ENCODE data around the gene GFRA1.

GFRA1 gene

DNA sequence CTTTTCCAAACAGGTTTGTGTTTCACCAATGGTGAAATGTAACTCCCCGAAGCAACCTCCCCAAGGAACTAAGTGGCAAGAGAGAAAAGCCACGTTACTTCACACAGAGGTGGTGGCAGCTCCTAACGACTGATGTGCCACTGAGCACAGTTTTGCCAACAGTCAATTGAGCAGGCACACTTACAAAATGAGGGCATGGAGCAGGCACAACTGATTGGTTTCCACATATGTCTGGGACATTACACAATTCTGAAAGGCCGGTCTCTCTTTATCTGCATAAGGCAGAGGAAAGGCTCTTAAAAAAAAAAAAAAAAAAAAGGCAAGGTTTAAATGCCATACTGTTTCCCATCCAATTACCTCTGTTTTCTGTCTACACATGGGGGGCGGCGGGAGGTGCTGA is 86.7 kb downstream of the GFRA1 start:
- ATAC-seq (ENCODE audit: low read depth) (no peak), DNase-seq (ENCODE audit: low spot score) (no peak)
- no peak overlapping the region for H3K4me3 ChIP-seq (ENCODE audit: severe bottlenecking)
- no peaks in the 10 kb centered on the region for H3K36me3 ChIP-seq (ENCODE audit: low read depth)
- H3K9me3 ChIP-seq (ENCODE audit: severe bottlenecking), result no peaks in the 10 kb centered on the region
- TF ChIP-seq CTCF (IDR thresholded peaks at IDR 0.05; ENCODE audit: poor library complexity, severe bottlenecking), result no peak
- peaks cover 3% of the 10 kb centered on the region for H3K27me3 ChIP-seq (ENCODE audit: insufficient read depth, poor library complexity, severe bottlenecking)
- no peak overlapping the region for H3K27ac ChIP-seq (ENCODE audit: poor library complexity, severe bottlenecking)
- H3K4me1 ChIP-seq (ENCODE audit: insufficient read depth, poor library complexity, severe bottlenecking), result no peaks in the 10 kb centered on the region

DNA sequence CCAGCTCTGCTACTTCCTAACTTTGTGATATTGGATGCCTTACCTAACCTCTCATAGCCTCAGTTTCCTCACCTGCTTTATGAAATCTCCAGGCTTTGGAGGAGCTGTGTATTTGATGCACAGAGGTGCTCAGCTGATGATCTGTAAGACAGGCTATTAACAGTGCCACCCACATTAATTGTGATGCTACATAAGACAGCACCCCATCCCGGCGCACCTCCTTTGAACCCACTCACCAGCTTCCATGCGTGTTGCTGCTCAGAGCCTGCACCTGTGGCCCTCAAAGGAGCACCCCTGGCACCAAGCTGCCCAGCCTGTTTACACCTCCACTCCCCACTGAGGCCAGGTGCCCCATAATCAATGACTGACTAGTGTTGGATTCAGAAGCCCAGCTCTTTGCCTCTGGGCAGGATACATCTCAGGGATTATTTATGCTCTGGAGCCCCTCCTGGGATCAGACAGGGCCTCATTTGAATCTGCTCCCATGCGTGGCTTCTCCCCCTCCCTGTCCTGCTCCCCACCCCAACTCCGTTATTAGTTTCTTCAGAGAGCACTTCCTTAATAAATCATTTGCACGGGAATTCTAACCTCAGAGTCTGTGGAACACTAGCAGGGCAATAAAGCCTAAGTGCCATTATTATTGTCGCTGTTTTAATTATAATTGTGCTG is 87.7 kb downstream of the GFRA1 start:
- no peaks in the 10 kb centered on the region for H3K4me1 ChIP-seq (ENCODE audit: insufficient read depth, poor library complexity, severe bottlenecking)
- no peaks in the 10 kb centered on the region for H3K36me3 ChIP-seq (ENCODE audit: low read depth)
- TF ChIP-seq CTCF (IDR thresholded peaks at IDR 0.05; ENCODE audit: poor library complexity, severe bottlenecking), result no peak
- no peaks in the 10 kb centered on the region for H3K9me3 ChIP-seq (ENCODE audit: severe bottlenecking)
- H3K4me3 ChIP-seq (ENCODE audit: severe bottlenecking), result no peak overlapping the region
- ATAC-seq (ENCODE audit: low read depth) (no peak), DNase-seq (ENCODE audit: low spot score) (no peak)
- H3K27ac ChIP-seq (ENCODE audit: poor library complexity, severe bottlenecking), result no peak overlapping the region
- H3K27me3 ChIP-seq (ENCODE audit: insufficient read depth, poor library complexity, severe bottlenecking), result peaks cover 3% of the 10 kb centered on the region

- Histone ChIP-seq H3K4me3 (ENCODE audit: severe bottlenecking) (no peak overlapping the region), H3K9me3 (ENCODE audit: severe bottlenecking) (no peaks in the 10 kb centered on the region), H3K36me3 (ENCODE audit: low read depth) (no peaks in the 10 kb centered on the region), H3K27me3 (ENCODE audit: insufficient read depth, poor library complexity, severe bottlenecking) (peaks cover 3% of the 10 kb centered on the region), H3K4me1 (ENCODE audit: insufficient read depth, poor library complexity, severe bottlenecking) (no peaks in the 10 kb centered on the region), H3K27ac (ENCODE audit: poor library complexity, severe bottlenecking) (no peak overlapping the region)
- TF ChIP-seq CTCF (IDR thresholded peaks at IDR 0.05; ENCODE audit: poor library complexity, severe bottlenecking), result no peak
- no peak for ATAC-seq (ENCODE audit: low read depth)
- no peak for DNase-seq (ENCODE audit: low spot score)
Measured at GRCh38 chr10:116184512-116184794, 88.6 kb downstream of the GFRA1 start.

DNA sequence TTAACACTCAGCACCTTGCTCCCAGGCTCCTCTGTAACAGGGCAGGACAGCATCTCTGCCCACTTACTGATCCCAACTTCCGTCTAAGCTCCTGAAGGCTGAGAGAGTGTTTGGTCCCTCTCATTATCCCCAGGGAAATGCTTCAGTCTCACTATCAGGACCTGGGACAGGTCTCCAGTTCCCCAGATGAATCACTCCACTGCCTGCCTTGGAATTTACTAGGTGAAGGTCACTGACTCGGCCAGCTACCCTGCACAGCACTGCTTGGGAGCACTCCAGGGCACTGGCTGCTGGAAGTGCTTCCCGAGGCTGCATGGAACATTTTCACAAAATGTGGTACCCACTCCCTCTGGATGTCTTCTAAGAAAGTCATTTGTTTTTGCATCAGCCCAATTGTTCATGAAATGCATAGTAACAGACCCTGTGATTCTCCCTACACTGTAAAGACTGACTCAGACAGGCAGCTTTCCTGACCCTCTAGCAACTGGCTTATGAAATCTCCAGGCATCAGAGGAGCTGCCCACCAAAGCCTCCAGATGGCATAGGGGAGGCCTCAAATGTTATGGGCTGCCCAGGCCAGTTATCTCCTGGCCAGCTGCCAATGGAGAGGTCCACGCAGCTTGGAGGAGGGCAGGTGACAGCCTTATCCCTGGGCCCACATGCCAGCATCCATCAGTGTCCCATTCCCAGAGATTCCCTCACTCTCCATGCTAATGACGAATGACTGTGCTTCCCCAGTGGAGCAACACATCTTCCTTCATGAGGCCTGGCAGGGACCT is 89.1 kb downstream of the GFRA1 start:
- H3K9me3 ChIP-seq (ENCODE audit: severe bottlenecking), result no peaks in the 10 kb centered on the region
- ATAC-seq (ENCODE audit: low read depth) (peak; percentile 72), DNase-seq (ENCODE audit: low spot score) (no peak)
- TF ChIP-seq CTCF (IDR thresholded peaks at IDR 0.05; ENCODE audit: poor library complexity, severe bottlenecking), result no peak
- H3K36me3 ChIP-seq (ENCODE audit: low read depth), result no peaks in the 10 kb centered on the region
- H3K27ac ChIP-seq (ENCODE audit: poor library complexity, severe bottlenecking), result no peak overlapping the region
- no peak overlapping the region for H3K4me3 ChIP-seq (ENCODE audit: severe bottlenecking)
- peaks cover 3% of the 10 kb centered on the region for H3K27me3 ChIP-seq (ENCODE audit: insufficient read depth, poor library complexity, severe bottlenecking)
- H3K4me1 ChIP-seq (ENCODE audit: insufficient read depth, poor library complexity, severe bottlenecking), result no peaks in the 10 kb centered on the region

- no peak for TF ChIP-seq CTCF (IDR thresholded peaks at IDR 0.05; ENCODE audit: poor library complexity, severe bottlenecking)
- no peaks in the 10 kb centered on the region for H3K9me3 ChIP-seq (ENCODE audit: severe bottlenecking)
- H3K4me1 ChIP-seq (ENCODE audit: insufficient read depth, poor library complexity, severe bottlenecking), result no peaks in the 10 kb centered on the region
- no peak overlapping the region for H3K4me3 ChIP-seq (ENCODE audit: severe bottlenecking)
- DNase-seq (ENCODE audit: low spot score) (no peak), ATAC-seq (ENCODE audit: low read depth) (no peak)
- H3K36me3 ChIP-seq (ENCODE audit: low read depth), result no peaks in the 10 kb centered on the region
- peaks cover 3% of the 10 kb centered on the region for H3K27me3 ChIP-seq (ENCODE audit: insufficient read depth, poor library complexity, severe bottlenecking)
- no peak overlapping the region for H3K27ac ChIP-seq (ENCODE audit: poor library complexity, severe bottlenecking)
Measured at GRCh38 chr10:116182426-116182825, 90.6 kb downstream of the GFRA1 start.
